K562 (cell line): ENCODE results near the gene SYT1.

Experiments
- ATF7 ChIP-seq: fragments of 450-650 bp; IDR thresholded peaks from 2 replicates; pipeline ENCODE4 v1.7.1; 2014; ENCODE audit warnings: mild to moderate bottlenecking, moderate library complexity
- CHD2 ChIP-seq: IDR thresholded peaks from 2 replicates; pipeline ENCODE4 v1.6.1; 2011; ENCODE audit warnings: low read depth, low read length
- GABPA ChIP-seq: fragments of 200-800 bp; sonication (Bioruptor generic); conservative IDR thresholded peaks from 2 replicates; pipeline ENCODE4 v1.6.1; 2016; ENCODE audit warnings: low read depth, missing genetic modification characterization, missing compliant biosample characterization
- USF1 ChIP-seq: sonication (generic); formaldehyde crosslinking; IDR thresholded peaks from 2 replicates; pipeline ENCODE4 v1.9.0; 2022; ENCODE audit warnings: mild to moderate bottlenecking, missing genetic modification reagents

- TF ChIP-seq USF1 (CRISPR knock-in tag) (no peak), ATF7 (no peak), GABPA (tag) (no peak), CHD2 (no peak)
These were observed 520.0 kb downstream of the SYT1 start for GRCh38 chr12:79384551-79384950.
